ENCODE measurements around the gene PAGE2B.
"Not testable (repeated sequence)": the region's sequence is repeated elsewhere in the genome, so short reads cannot be mapped to it uniquely, and the experiment has no call there.

DNA sequence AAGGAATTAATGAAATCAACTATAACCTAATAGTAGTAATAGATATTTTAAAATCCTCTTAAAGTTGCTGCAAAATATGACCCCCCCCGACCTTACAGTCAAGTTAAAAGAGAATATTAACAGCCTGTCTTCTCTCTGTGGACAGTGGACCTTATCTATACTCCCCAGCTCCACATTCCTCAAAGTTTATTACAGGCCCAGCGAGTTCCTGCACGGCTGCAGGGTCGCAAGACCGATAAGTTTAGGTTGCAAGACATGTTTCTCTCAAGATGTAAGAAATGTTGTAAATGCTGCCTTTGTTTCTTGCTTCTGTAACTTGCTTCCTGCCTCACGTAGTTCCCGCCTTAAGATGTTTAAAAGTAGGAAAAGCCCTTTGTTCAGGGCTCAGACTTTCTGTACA, 41.8 kb downstream of the PAGE2B start:
- TF ChIP-seq, protein P1, sequence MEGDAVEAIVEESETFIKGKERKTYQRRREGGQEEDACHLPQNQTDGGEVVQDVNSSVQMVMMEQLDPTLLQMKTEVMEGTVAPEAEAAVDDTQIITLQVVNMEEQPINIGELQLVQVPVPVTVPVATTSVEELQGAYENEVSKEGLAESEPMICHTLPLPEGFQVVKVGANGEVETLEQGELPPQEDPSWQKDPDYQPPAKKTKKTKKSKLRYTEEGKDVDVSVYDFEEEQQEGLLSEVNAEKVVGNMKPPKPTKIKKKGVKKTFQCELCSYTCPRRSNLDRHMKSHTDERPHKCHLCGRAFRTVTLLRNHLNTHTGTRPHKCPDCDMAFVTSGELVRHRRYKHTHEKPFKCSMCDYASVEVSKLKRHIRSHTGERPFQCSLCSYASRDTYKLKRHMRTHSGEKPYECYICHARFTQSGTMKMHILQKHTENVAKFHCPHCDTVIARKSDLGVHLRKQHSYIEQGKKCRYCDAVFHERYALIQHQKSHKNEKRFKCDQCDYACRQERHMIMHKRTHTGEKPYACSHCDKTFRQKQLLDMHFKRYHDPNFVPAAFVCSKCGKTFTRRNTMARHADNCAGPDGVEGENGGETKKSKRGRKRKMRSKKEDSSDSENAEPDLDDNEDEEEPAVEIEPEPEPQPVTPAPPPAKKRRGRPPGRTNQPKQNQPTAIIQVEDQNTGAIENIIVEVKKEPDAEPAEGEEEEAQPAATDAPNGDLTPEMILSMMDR (conservative IDR thresholded peaks at IDR 0.05; ENCODE audit: low read length): not testable (repeated sequence)
- TF ChIP-seq EZH2phosphoT487 (IDR thresholded peaks at IDR 0.05; ENCODE audit: borderline replicate concordance, low read depth, low read length): not testable (repeated sequence)
